Thoracic aorta (tissue), 2 donors: ENCODE measurements around the gene HRH2. TPM values are rescaled to one million over a fixed set of nuclear protein-coding genes. Genes with fewer than 3 reads are reported as not detected.

ENCODE experiments used
- ATAC-seq: fragments of 150-250 bp; one replicate; pipeline ENCODE4 v1.8.0; 2017; ENCODE audit warnings: low read depth; ENCODE audit not compliant: insufficient number of reproducible peaks, low FRiP score
- DNase-seq: peaks from one replicate; pipeline ENCODE4 v3.0.0-alpha.2; 2020; ENCODE audit warnings: low spot score
- H3K27ac ChIP-seq, 2 donors: fragments of 200-600 bp; sonication (generic); 1 replicate in 1 of 2; 2 replicates in 1 of 2; pipeline ENCODE4 v1.5.1; 2016; ENCODE audit warnings: mild to moderate bottlenecking in 2 of 2, moderate library complexity in 2 of 2
- H3K27me3 ChIP-seq: fragments of 200-600 bp; sonication (generic); replicated peaks from 2 replicates; pipeline ENCODE4 v1.6.0; 2016; ENCODE audit warnings: mild to moderate bottlenecking; ENCODE audit not compliant: insufficient read depth
- H3K36me3 ChIP-seq: fragments of 200-600 bp; sonication (generic); one replicate; pipeline ENCODE4 v1.5.1; 2016
- H3K4me1 ChIP-seq, 2 donors: fragments of 200-600 bp; sonication (generic); 1 replicate in 1 of 2; 2 replicates in 1 of 2; pipeline versions ENCODE4 v1.5.1 to v1.6.0; 2016; ENCODE audit warnings: low read depth in 2 of 2, mild to moderate bottlenecking in 1 of 2; ENCODE audit not compliant: control insufficient read depth in 1 of 2
- H3K4me3 ChIP-seq: fragments of 200-600 bp; sonication (generic); 2 replicates; pipeline ENCODE4 v1.5.1; 2016; ENCODE audit warnings: mild to moderate bottlenecking
- H3K9me3 ChIP-seq: fragments of 200-600 bp; sonication (generic); 2 replicates; pipeline ENCODE4 v1.5.1; 2016
- CTCF ChIP-seq: fragments of 200-600 bp; sonication (generic); IDR thresholded peaks from one replicate; pipeline ENCODE4 v1.5.1; 2019; ENCODE audit warnings: antibody characterized with exemption
- total RNA-seq, 2 donors: library from RNA; depleted of rRNA; stranded (reverse); fragments of >200 nt; gene quantifications; one replicate each; pipeline versions ENCODE4 v1.1.0 to v1.2.3, GENCODE V29; 2016

The HRH2 gene
- total RNA-seq, 2 donors from 2014 or later: 8.8 to 23.1 TPM

- no peaks in the 10 kb centered on the region for H3K4me1 ChIP-seq
- H3K27me3 ChIP-seq: no peaks in the 10 kb centered on the region
- H3K4me3 ChIP-seq: no peak overlapping the region
- TF ChIP-seq CTCF: no peak
- H3K27ac ChIP-seq: no peak overlapping the region
- ATAC-seq: no peak
- H3K36me3 ChIP-seq: no peaks in the 10 kb centered on the region
- no peaks in the 10 kb centered on the region for H3K9me3 ChIP-seq
- DNase-seq: no peak
Observed at GRCh38 chr5:175672976-175673648, 15.2 kb downstream of the HRH2 start.

GRCh38 chr5:175674731-175675346, 17.0 kb downstream of the HRH2 start:
- no peak overlapping the region for H3K4me3 ChIP-seq
- no peaks in the 10 kb centered on the region for H3K9me3 ChIP-seq
- H3K27me3 ChIP-seq: no peaks in the 10 kb centered on the region
- H3K36me3 ChIP-seq: no peaks in the 10 kb centered on the region
- no peak overlapping the region for H3K27ac ChIP-seq
- no peaks in the 10 kb centered on the region for H3K4me1 ChIP-seq
- DNase-seq (no peak), ATAC-seq (no peak)
- no peak for TF ChIP-seq CTCF

- TF ChIP-seq CTCF: no peak
- H3K4me1 ChIP-seq: peaks cover 0 to 4% of the 10 kb centered on the region in 2 donors
- H3K27me3 ChIP-seq: no peaks in the 10 kb centered on the region
- no peak overlapping the region for H3K27ac ChIP-seq
- H3K4me3 ChIP-seq: no peak overlapping the region
- ATAC-seq (no peak), DNase-seq (no peak)
- no peaks in the 10 kb centered on the region for H3K36me3 ChIP-seq
- H3K9me3 ChIP-seq: no peaks in the 10 kb centered on the region
Observed at GRCh38 chr5:175675873-175676272, 18.0 kb downstream of the HRH2 start.

- no peaks in the 10 kb centered on the region for H3K27me3 ChIP-seq
- no peak for TF ChIP-seq CTCF
- DNase-seq (no peak), ATAC-seq (no peak)
- no peak overlapping the region for H3K4me3 ChIP-seq
- H3K27ac ChIP-seq: no peak overlapping the region
- peaks cover 5 to 19% of the 10 kb centered on the region in 2 donors for H3K4me1 ChIP-seq
- no peaks in the 10 kb centered on the region for H3K36me3 ChIP-seq
- H3K9me3 ChIP-seq: no peaks in the 10 kb centered on the region
Observed at GRCh38 chr5:175677571-175677970, 19.7 kb downstream of the HRH2 start.

GRCh38 chr5:175678074-175678473, 20.2 kb downstream of the HRH2 start:
- no peak for DNase-seq

More at GRCh38 chr5:175678074-175678473, 20.2 kb downstream of the HRH2 start:
- ATAC-seq: no peak
- Histone ChIP-seq H3K27me3 (no peaks in the 10 kb centered on the region), H3K27ac (no peak overlapping the region), H3K36me3 (no peaks in the 10 kb centered on the region), H3K4me1 (peaks cover 5 to 19% of the 10 kb centered on the region in 2 donors), H3K4me3 (no peak overlapping the region), H3K9me3 (no peaks in the 10 kb centered on the region)
- no peak for TF ChIP-seq CTCF
